Fibroblast of skin of back (primary cell): Measurements from ENCODE around the gene DPYSL3.

Experiments
- DNase-seq: peaks from one replicate; pipeline ENCODE4 v3.0.0-alpha.2; 2013

Gene DPYSL3

GRCh38 chr5:147437161-147437596 is 72.7 kb downstream of the DPYSL3 start:
- peak; percentile 79 for DNase-seq

GRCh38 chr5:147436596-147436995 is 73.3 kb downstream of the DPYSL3 start:
- no peak for DNase-seq

- no peak for DNase-seq
These were observed 75.8 kb downstream of the DPYSL3 start for GRCh38 chr5:147434049-147434448.

GRCh38 chr5:147432323-147432722 is 77.5 kb downstream of the DPYSL3 start:
- no peak for DNase-seq

- no peak for DNase-seq
These were observed 78.3 kb downstream of the DPYSL3 start for GRCh38 chr5:147431586-147431985.

GRCh38 chr5:147430628-147431027 is 79.2 kb downstream of the DPYSL3 start:
- DNase-seq = no peak

- no peak for DNase-seq
These were observed 82.1 kb downstream of the DPYSL3 start for GRCh38 chr5:147427521-147428401.

- no peak for DNase-seq
These were observed 83.1 kb downstream of the DPYSL3 start for GRCh38 chr5:147426640-147427327.

- DNase-seq = no peak
These were observed 91.3 kb downstream of the DPYSL3 start for GRCh38 chr5:147418613-147419012.

- DNase-seq = peak; percentile 80
These were observed 92.6 kb downstream of the DPYSL3 start for GRCh38 chr5:147417135-147417813.

- DNase-seq = no peak
These were observed 94.2 kb downstream of the DPYSL3 start for GRCh38 chr5:147415651-147416050.

GRCh38 chr5:147413266-147413665 is 96.6 kb downstream of the DPYSL3 start:
- no peak for DNase-seq

- DNase-seq = no peak
These were observed 97.3 kb downstream of the DPYSL3 start for GRCh38 chr5:147412561-147412960.

GRCh38 chr5:147411359-147412319 is 98.2 kb downstream of the DPYSL3 start:
- no peak for DNase-seq

- DNase-seq = no peak
These were observed 99.1 kb downstream of the DPYSL3 start for GRCh38 chr5:147410496-147411358.

- no peak for DNase-seq
These were observed 100.9 kb downstream of the DPYSL3 start for GRCh38 chr5:147408980-147409379.

GRCh38 chr5:147407094-147407681 is 102.7 kb downstream of the DPYSL3 start:
- DNase-seq = peak; percentile 94

GRCh38 chr5:147406636-147407035 is 103.2 kb downstream of the DPYSL3 start:
- DNase-seq = peak; percentile 74

GRCh38 chr5:147404706-147405105 is 105.2 kb downstream of the DPYSL3 start:
- DNase-seq = no peak
